Motor neuron (in vitro differentiated cells): ENCODE data around the gene GYS2. TPM values are rescaled to one million over a fixed set of nuclear protein-coding genes. Genes with fewer than 3 reads are reported as not detected.
"Not testable (repeated sequence)": the region's sequence is repeated elsewhere in the genome, so short reads cannot be mapped to it uniquely, and the experiment has no call there.

Experiments used
- ATAC-seq, 8 experiments: fragments of 200-7000 bp; cut with Tn5 transposase; replicated peaks in 6 of 8; 2 replicates each; pipeline ENCODE4 v1.8.0; 2021; ENCODE audit warnings: mild to moderate bottlenecking in 8 of 8, moderate library complexity in 8 of 8
- H3K27ac ChIP-seq, 2 donors: fragments of 250-450 bp; sonication (Bioruptor Pico); 2 replicates each; pipeline ENCODE4 v1.9.0; 2021; ENCODE audit warnings: antibody characterized with exemption in 2 of 2, mild to moderate bottlenecking in 2 of 2, moderate library complexity in 1 of 2
- H3K4me1 ChIP-seq, 2 donors: fragments of 250-450 bp; sonication (Bioruptor Pico); replicated peaks in 1 of 2; 2 replicates each; pipeline ENCODE4 v1.6.1; 2021; ENCODE audit warnings: antibody characterized with exemption in 2 of 2, mild to moderate bottlenecking in 2 of 2, moderate library complexity in 1 of 2
- H3K4me3 ChIP-seq, 5 donors: fragments of 250-450 bp; sonication (Bioruptor Pico); 2 replicates each; pipeline ENCODE4 v1.9.0; 2021; ENCODE audit warnings: antibody characterized with exemption in 5 of 5, mild to moderate bottlenecking in 5 of 5, moderate library complexity in 4 of 5
- WGBS, 10 experiments: fragments of 450-650 bp; shearing (Covaris generic); methylation state at CpG; one replicate each; pipeline ENCODE4 v1.0.0; 2022; 5-methylcytosine and 5-hydroxymethylcytosine counted together
- in situ Hi-C, 9 experiments: fragments of 400-800 bp; cut with MboI; loops; one replicate each; pipeline ENCODE4 v1.15.0; 2021; ENCODE audit warnings: low sequenced_read_pairs in 9 of 9, low pct_unique_long_range_greater_than_20kb in 2 of 9; ENCODE audit not compliant: unreplicated experiment in 9 of 9
- total RNA-seq, 8 experiments: library from RNA; unstranded; fragments of 300-600 nt; gene quantifications; 2 replicates each; pipeline versions ENCODE4 v1.2.3 to v1.2.4, GENCODE V29; 2022

The GYS2 gene
- total RNA-seq: under 1 TPM in 2 of 8 experiments, not detected in 6; 0.10 to 0.24 TPM

DNA sequence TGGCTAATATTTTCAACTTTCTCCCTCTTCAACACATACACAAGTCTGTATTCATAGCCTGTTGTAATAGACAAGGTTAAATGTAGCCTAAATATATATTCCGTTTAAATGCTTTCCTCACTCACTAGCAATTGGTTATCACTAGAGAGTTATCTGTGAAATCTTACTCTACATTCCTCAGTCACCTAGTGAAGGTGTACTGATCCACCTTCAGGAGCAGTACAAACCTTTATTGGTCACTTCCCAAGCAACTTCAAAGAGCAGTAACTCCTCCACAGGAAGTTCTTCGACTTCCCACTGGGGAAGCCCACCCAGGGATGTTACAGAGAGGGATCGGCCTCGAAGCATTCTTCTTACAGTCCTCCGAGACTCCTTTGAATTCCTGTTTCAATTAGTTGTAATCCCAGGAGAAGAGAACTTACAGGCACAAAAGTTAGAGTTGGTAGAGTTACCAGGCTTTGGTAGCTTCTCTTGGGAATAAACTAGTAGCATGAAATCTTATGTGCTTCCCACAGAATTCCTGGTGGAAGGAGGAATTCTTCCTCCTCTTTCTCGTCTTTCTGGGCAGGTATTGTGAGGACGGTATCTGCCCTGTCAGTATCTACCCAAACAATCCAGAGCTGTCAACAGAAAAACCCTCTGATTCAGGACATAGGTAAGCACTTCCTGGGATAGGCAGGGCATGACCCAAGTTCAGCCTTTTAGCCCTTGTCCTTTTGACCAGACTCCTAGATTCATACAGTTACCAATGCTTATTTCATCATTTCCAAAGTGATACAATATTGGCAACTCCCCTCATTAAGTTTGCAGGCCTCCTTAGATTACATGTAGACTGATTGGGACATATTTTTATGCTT lies at the start of gene GYS2:
Gene GYS2 (minus strand): TSS at position 603 of the 857 bp plus-strand sequence. CDS start 255 bp downstream, at position 348.
- Histone ChIP-seq H3K4me3 (no peak within 1 kb of the TSS), H3K27ac (no peak within 1 kb of the TSS), H3K4me1 (no peaks in the 10 kb centered on the region)
- in situ Hi-C loops: no loop called here
- WGBS, 10 experiments: 36 to 100% (median 75%) methylated on average over 1 to 7 of the region's 7 CpGs
- no peak for ATAC-seq

GRCh38 chr12:21651821-21652220 lies 47.2 kb upstream of the GYS2 start:
- 88 to 100% (median 100%) methylated on average over 1 of the region's 1 CpG; no CpG with 5 or more reads in 2 of the 10 experiments for WGBS, 10 experiments
- ATAC-seq: no peak
- in situ Hi-C loops: no loop called here
- H3K4me1 ChIP-seq: peaks cover 3 to 7% of the 10 kb centered on the region in 2 donors
- H3K27ac ChIP-seq: no peak overlapping the region
- no peak overlapping the region for H3K4me3 ChIP-seq

DNA sequence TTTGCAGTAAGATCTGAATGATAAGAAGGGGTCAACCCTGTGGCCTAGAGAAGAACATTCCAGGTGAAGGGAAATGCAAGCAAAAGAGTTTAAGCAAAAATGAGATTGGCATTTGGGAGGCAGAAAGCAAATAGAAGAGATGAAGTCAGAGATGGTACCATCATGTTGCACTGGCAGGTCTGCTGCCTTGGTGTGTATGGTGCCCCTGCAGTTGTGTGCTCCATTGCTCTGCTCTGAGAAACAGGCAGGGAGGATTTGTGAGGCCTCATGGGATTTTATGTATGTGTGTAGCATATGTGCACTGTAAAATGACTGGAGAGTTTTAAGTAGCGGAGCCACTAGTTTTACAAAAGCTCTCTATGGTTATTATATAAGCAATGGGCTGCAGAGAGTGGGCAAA lies 46.4 kb upstream of the GYS2 start:
- H3K4me3 ChIP-seq: no peak overlapping the region
- peaks cover 4 to 7% of the 10 kb centered on the region in 2 donors for H3K4me1 ChIP-seq
- in situ Hi-C loops: no loop called here
- peak in 1 of 8 experiments; percentile 27 for ATAC-seq
- no peak overlapping the region for H3K27ac ChIP-seq
- 100% methylated on average over 1 of the region's 1 CpG; no CpG with 5 or more reads in 5 of the 10 experiments for WGBS, 10 experiments

DNA sequence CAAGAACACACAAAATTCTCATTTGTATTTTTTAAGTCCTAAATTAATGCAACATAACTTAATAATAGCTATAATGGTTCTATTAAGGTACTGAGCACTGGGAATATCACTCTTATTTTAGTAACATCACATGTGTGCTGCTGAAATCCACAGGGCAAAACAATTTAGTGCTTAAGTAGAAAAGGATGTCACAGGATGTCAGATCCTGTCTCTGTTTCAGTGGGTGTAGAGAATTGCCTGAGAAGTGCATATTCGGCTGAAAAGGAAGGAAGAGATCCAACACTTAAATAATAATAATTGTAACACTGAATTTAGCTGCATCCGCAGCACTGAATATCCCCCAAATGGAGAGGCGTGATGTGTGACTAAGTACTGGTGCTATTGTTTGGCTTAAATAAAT lies 44.4 kb upstream of the GYS2 start:
- 0 to 100% (median 59%) methylated on average over 1 to 3 of the region's 3 CpGs; no CpG with 5 or more reads in 1 of the 10 experiments for WGBS, 10 experiments
- in situ Hi-C loops: loop anchor here in 1 of 9 experiments (25.0 kb wide), 1 partner anchor 337 kb away; no protein-coding TSS in a partner anchor
- ATAC-seq: no peak

DNA sequence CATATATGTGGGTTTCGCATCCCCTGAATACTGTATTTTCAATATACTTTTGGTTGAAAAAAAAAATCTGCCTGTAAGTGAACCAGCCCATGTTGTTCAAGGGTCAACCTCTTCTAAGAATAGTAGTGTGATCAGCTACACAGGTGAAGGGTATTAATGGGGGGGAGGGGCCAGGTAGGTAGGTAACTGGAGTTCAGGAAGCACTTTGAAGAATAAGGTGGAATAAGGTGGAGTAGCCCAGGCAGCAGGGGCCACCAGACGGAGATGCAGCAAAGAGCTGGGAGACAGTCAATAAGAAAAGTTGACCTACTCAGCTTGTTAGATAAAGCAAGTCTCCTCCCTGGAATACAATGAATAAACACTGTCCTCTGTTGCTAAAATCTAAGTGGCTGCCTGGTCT lies 43.7 kb upstream of the GYS2 start:
- no peak overlapping the region for H3K27ac ChIP-seq
- no peak overlapping the region for H3K4me3 ChIP-seq
- ATAC-seq: no peak
- in situ Hi-C loops: loop anchor here in 1 of 9 experiments (25.0 kb wide), 1 partner anchor 336 kb away; no protein-coding TSS in a partner anchor
- WGBS, 10 experiments: 90 to 100% (median 100%) methylated on average over 1 to 2 of the region's 2 CpGs; no CpG with 5 or more reads in 2 of the 10 experiments
- peaks cover 5 to 8% of the 10 kb centered on the region in 2 donors for H3K4me1 ChIP-seq

More for the DNA sequence above, 44.4 kb upstream of the GYS2 start:
- no peak overlapping the region for H3K4me3 ChIP-seq
- no peak overlapping the region for H3K27ac ChIP-seq
- H3K4me1 ChIP-seq: peaks cover 5 to 8% of the 10 kb centered on the region in 2 donors

- in situ Hi-C loops: loop anchor here in 1 of 9 experiments (25.0 kb wide), 1 partner anchor 335 kb away; no protein-coding TSS in a partner anchor
- H3K4me3 ChIP-seq: no peak overlapping the region
- no peak overlapping the region for H3K27ac ChIP-seq
- peaks cover 3 to 8% of the 10 kb centered on the region in 2 donors for H3K4me1 ChIP-seq
- no peak for ATAC-seq
These were observed 42.5 kb upstream of the GYS2 start for GRCh38 chr12:21647179-21647578.

- in situ Hi-C loops: loop anchor here in 1 of 9 experiments (25.0 kb wide), 1 partner anchor 333 kb away; no protein-coding TSS in a partner anchor
- not testable (repeated sequence) for H3K27ac ChIP-seq, H3K4me3 ChIP-seq, H3K4me1 ChIP-seq
- peak in 1 of 8 experiments; percentile 30 for ATAC-seq
- 67 to 100% (median 80%) methylated on average over 1 of the region's 7 CpGs; no CpG with 5 or more reads in 5 of the 10 experiments for WGBS, 10 experiments
These were observed 40.4 kb upstream of the GYS2 start for GRCh38 chr12:21645041-21645500.

GRCh38 chr12:21644516-21644915 lies 39.9 kb upstream of the GYS2 start:
- Histone ChIP-seq H3K4me3 (no peak overlapping the region), H3K4me1 (peaks cover 0 to 8% of the 10 kb centered on the region in 2 donors), H3K27ac (no peak overlapping the region)
- no peak for ATAC-seq
- 75 to 100% (median 94%) methylated on average over 2 to 4 of the region's 4 CpGs for WGBS, 10 experiments
- in situ Hi-C loops: loop anchor here in 1 of 9 experiments (25.0 kb wide), 1 partner anchor 332 kb away; no protein-coding TSS in a partner anchor

- Histone ChIP-seq H3K4me1 (peaks cover 0 to 8% of the 10 kb centered on the region in 2 donors), H3K4me3 (no peak overlapping the region), H3K27ac (no peak overlapping the region)
- ATAC-seq: no peak
- 40 to 100% (median 85%) methylated on average over 1 to 3 of the region's 3 CpGs for WGBS, 10 experiments
- in situ Hi-C loops: loop anchor here in 1 of 9 experiments (25.0 kb wide), 1 partner anchor 331 kb away; no protein-coding TSS in a partner anchor
These were observed 39.1 kb upstream of the GYS2 start for GRCh38 chr12:21643758-21644157.

GRCh38 chr12:21642707-21643389 lies 38.2 kb upstream of the GYS2 start:
- peak in 1 of 8 experiments; percentile 46 for ATAC-seq
- in situ Hi-C loops: loop anchor here in 1 of 9 experiments (25.0 kb wide), 1 partner anchor 331 kb away; no protein-coding TSS in a partner anchor
- 38 to 100% (median 92%) methylated on average over 1 of the region's 1 CpG; no CpG with 5 or more reads in 2 of the 10 experiments for WGBS, 10 experiments
- Histone ChIP-seq H3K4me1 (peaks cover 0 to 8% of the 10 kb centered on the region in 2 donors), H3K4me3 (no peak overlapping the region), H3K27ac (no peak overlapping the region)

DNA sequence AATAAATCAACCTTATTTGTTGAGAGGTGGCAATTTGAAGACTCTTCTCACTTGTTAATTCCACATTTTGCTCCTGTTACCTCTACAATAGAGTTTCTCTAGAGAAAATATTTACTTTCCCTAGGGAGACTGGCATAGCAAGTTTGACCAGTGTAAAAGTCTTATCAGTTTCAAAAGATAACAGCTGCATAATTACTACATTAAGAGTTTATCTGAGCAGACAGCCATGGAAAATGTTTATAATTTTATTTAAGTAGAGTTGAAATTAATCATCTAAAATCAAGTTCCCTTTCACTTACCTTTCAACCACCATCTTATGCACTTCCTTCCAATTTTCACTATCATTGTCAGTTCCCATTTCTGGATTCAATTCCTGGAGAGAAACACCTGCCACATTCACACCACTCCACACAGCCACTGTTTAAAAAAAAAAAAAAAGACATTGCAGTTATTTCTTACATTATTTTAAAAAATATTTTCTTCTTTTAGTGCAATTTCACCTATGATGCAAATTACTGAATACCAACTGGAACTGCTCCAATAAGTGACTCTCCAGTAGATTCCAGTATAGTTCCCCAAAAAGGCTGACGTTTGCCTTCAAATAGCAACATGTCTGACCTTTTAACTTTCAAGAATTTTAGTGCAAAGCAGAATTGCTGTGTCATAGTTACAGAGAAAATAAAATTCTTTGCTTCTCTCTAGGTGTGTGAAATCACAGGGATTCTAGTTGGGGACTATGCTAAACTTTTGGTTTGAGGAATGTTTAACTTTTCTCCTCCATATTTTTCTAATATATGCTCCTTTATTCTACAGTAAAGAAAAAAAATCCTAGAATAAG lies 33.6 kb upstream of the GYS2 start:
- no peaks in the 10 kb centered on the region for H3K4me1 ChIP-seq
- H3K4me3 ChIP-seq: no peak overlapping the region
- in situ Hi-C loops: loop anchor here in 1 of 9 experiments (25.0 kb wide), 1 partner anchor 326 kb away; no protein-coding TSS in a partner anchor
- ATAC-seq: no peak
- H3K27ac ChIP-seq: no peak overlapping the region
- WGBS, 10 experiments: 38 to 83% (median 73%) methylated on average over 1 of the region's 1 CpG; no CpG with 5 or more reads in 2 of the 10 experiments

DNA sequence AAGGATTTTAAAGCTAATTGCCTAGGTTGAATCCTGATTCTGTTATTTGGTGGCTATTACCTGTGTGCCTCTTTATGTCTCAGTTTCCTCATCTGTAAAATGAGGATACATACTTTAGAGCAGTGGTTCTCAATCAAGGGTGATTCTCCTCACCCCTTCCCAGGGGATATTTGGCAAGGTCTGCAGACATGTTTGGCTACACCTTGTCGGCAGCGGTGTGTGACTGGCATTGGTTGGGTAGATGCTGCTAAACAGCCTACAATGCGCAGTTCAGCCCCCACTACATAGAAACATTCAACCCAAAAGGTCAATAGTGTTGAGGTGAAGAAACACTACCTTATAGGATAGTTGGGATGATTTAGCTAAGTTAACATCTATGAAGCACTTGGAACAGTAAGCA lies 29.6 kb upstream of the GYS2 start:
- WGBS, 10 experiments: 83 to 100% (median 100%) methylated on average over 1 to 3 of the region's 3 CpGs; no CpG with 5 or more reads in 6 of the 10 experiments
- in situ Hi-C loops: loop anchor here in 1 of 9 experiments (25.0 kb wide), 1 partner anchor 322 kb away; no protein-coding TSS in a partner anchor

More for the DNA sequence above, 29.6 kb upstream of the GYS2 start:
- Histone ChIP-seq H3K4me3 (no peak overlapping the region), H3K4me1 (no peaks in the 10 kb centered on the region), H3K27ac (no peak overlapping the region)
- ATAC-seq: no peak
